Fibroblast of the conjunctiva (primary cell): ENCODE results near the gene SLC5A10.
"Not testable (repeated sequence)": the region's sequence is repeated elsewhere in the genome, so short reads cannot be mapped to it uniquely, and the experiment has no call there.

Source experiments
- DNase-seq: peaks from one replicate; pipeline ENCODE4 v3.0.0-alpha.2; 2010; ENCODE audit warnings: low read depth

The SLC5A10 gene

DNA sequence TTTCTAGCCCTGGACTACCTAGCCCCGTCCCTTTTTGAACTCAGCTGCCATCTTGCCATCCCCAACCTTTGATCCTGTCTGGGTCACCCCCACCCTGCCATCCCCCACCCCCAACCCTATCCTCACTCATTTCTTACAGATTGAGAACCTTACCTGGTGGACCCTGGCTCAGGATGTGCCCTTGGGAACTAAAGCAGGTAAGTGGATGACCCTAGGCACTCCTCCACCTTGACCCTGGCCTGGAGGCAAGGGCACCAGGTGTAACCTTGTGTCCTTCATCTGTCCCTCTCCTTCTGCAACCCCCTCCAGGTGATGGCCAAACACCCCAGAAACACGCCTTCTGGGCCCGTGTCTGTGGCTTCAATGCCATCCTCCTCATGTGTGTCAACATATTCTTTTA lies 68.1 kb downstream of the SLC5A10 start:
- DNase-seq = no peak

DNA sequence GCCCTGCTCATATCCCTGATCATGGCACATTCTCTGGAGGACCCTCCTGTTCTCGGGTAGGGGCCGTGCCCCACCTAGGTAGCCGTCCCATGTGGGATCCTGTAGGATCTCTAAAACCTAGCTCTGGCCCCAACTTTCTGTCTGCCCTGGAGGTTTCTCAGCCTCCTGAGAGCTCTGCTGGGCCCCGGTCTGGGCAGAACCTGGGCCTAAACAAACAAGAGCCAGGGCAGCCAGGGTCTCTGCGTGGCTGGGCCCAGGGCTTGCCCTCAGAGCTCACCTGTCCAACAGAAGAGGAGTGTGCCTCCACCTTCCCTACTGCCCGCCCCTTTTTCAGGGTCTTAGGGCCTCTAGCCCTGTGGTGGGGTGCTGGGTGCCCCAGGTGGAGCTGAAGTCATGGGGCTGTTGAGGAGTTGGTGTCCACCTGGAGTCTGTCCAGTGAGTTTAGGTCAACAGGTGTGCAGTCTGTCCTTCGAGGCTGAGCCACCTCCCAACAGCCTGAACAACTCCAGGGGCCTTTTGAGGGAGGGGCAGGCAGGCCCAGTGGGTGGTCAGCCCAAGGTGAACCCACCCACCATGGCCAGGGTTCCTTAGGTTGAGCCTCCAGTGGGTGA lies 69.2 kb downstream of the SLC5A10 start:
- DNase-seq = not testable (repeated sequence)

GRCh38 chr17:19021622-19022083 lies 69.7 kb downstream of the SLC5A10 start:
- no peak for DNase-seq

GRCh38 chr17:19022128-19022527 lies 70.2 kb downstream of the SLC5A10 start:
- DNase-seq = no peak

- DNase-seq = no peak
Observed at GRCh38 chr17:19022747-19023146, 70.8 kb downstream of the SLC5A10 start.

GRCh38 chr17:19023209-19023999 lies 71.4 kb downstream of the SLC5A10 start:
- no peak for DNase-seq

GRCh38 chr17:19024101-19025078 lies 72.4 kb downstream of the SLC5A10 start:
- no peak for DNase-seq

- not testable (repeated sequence) for DNase-seq
Observed at GRCh38 chr17:19028671-19029070, 76.7 kb downstream of the SLC5A10 start.

DNA sequence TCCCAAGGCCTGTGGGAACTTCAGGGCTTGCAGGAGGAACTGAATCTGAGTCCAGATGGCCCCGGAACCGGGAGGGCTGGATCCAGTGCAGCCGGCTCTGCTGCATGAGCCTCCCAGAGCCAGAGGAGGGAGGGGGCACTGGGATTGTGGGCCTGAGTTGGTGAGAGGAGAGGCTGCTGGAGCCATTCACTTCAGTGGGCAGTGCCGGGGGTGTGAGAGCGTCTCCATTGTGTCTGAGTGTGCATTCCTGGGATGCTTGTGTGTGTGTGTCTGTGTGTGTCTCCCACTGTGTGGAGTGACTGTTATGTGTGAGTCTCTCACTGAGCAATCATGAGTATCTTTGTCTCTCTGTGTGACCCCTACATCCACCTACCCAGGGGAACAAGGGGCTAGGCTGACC lies 77.8 kb downstream of the SLC5A10 start:
- not testable (repeated sequence) for DNase-seq

DNA sequence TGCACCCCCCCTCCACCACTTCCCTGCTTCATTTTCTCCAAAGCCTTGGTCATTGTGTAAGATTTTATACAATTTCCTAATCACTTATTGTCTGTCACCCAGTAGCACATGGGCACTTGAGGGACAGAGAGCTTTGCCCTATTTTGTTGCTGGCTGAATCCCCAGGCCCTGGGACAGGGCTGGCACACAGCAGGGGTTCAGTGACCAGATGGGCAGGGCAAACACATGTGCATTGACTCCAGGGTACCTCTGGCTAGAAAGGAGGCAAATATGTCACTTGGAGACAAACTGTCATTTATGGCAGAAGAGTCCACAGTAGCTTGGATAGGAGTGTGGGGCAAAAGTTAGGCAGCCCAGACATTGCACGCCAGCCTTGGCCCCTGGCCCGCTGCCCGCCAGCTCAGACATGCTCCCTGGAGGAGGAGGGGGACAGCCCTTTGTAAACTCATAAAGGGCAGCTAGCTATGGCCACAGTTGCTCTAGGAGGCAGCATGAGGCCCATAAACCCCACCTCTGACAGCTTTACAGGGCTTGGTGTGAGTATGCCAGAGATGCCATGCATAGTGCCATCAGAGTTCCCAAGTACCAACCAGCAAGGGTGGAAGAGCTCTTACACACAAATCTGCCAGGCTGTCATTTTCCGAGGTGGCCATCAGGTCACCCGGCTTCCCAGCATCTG lies 78.9 kb downstream of the SLC5A10 start:
- not testable (repeated sequence) for DNase-seq

- DNase-seq = not testable (repeated sequence)
Observed at GRCh38 chr17:19031729-19032128, 79.8 kb downstream of the SLC5A10 start.

DNA sequence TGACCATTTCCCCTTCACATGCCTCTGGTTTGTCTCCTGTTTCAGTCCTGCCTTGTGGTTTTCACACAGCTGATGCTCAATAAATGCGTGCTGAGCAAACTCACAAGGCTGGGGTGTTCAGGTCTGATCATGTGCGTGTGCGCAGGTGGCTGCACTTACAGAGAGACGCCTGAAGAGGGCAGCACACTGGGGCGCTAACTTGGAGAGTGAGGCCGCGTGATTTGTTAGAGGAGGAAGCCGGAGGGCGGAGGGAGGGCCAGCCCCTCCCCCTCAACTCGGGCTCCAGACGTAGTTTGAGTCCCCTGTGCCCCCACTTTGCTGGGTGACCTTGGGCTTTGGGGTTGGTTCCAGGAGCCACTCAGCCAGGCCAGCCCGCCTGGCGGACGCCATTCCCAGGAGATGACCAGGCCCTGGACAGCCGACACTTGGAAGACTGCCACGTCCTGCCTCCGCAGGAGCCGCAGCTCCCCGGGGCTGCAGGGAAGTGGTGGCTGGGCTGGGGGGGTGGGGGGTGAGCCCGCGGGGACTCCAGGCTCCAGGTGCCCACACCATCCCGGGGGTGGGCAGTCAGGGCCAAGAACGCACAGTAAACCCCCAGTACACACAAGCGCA lies 80.5 kb downstream of the SLC5A10 start:
- not testable (repeated sequence) for DNase-seq

- not testable (repeated sequence) for DNase-seq
Observed at GRCh38 chr17:19036186-19036585, 84.2 kb downstream of the SLC5A10 start.

DNA sequence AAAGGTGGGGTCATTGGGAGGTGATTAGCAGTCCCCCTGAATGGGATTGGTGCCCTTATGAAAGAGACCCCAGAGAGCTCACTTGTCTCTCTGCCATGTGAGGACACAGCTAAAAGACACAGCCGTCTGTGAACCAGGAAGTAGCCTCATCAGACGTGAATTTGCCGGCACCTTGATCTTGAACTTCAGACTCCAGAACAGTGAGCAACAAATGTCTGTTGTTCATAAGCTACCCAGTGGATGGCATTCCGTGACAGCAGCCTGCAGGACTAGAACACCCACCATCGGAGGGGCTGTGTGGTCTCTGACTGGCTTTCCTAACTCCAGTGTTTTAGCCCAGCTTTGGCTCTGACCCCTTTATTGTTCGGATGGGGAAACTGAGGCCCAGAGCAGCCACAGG lies 85.6 kb downstream of the SLC5A10 start:
- not testable (repeated sequence) for DNase-seq

- DNase-seq = not testable (repeated sequence)
Observed at GRCh38 chr17:19038007-19038406, 86.0 kb downstream of the SLC5A10 start.

- DNase-seq = not testable (repeated sequence)
Observed at GRCh38 chr17:19038730-19039129, 86.8 kb downstream of the SLC5A10 start.

- not testable (repeated sequence) for DNase-seq
Observed at GRCh38 chr17:19040350-19040749, 88.4 kb downstream of the SLC5A10 start.

DNA sequence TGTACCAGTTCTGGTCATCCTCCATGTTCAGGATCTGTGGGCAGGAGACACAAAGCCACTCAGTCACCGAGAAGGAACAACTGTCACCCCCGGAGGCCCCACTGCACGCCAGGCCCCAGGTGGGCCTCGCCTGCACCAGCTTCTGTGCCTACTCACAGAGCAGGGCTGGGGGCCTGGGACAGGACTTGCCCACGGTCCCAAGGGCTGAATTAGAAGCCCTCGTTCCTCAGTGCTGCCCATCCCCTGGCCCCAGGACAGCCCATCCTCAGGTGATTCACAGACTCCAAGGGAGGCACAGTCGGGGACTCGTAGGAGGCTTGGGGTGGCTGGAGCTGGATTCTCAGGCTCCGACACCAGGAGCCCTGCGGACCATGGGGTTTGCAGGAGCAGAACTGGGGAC lies 89.9 kb downstream of the SLC5A10 start:
- not testable (repeated sequence) for DNase-seq

DNA sequence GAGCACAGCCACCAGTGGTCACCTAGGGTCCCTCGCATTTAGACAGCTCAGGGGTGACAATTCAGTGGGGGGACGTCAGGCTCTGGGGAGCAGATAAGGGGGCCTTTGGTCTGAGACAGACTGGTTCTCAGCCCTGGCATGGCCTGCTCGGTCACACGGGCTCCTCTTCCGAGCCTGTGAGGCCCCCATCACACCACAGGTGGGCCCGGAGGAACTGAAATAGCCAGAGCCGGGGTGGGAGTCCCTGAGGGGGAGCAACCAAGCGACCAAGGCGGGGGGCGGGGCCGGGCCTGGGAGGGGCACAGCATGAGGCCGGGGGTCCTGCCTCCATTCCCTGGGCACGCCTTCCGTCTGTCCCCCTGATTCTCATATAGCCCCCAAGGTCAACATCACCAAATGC lies 90.4 kb downstream of the SLC5A10 start:
- DNase-seq = not testable (repeated sequence)

GRCh38 chr17:19043032-19043431 lies 91.1 kb downstream of the SLC5A10 start:
- not testable (repeated sequence) for DNase-seq

DNA sequence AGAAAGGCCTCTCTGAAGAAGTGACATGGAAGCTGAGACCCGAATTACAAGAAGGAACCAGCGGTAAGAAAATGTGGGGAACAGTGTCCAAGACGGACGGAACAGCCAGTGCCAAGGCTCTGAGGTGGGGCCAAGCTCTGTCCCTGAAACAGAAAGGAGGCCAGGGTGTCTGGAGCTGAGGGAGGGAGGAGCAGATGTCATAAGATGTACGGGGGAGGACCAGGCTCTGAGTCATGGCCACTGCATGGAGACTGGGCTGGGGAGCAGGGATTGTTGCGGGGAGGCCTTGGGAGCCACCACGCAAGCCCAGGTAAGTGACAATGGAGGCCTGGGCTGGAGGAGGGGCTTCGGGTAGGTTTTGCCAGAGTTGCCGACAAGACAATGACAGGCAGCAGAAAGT lies 92.7 kb downstream of the SLC5A10 start:
- not testable (repeated sequence) for DNase-seq
